ENCODE results near the gene NR0B2. TPM values are rescaled to one million over a fixed set of nuclear protein-coding genes. Genes with fewer than 3 reads are reported as not detected.

The NR0B2 gene
- polyA plus RNA-seq, 2 of the 4 experiments (the other 2 are of a cell fraction) = not detected

DNA sequence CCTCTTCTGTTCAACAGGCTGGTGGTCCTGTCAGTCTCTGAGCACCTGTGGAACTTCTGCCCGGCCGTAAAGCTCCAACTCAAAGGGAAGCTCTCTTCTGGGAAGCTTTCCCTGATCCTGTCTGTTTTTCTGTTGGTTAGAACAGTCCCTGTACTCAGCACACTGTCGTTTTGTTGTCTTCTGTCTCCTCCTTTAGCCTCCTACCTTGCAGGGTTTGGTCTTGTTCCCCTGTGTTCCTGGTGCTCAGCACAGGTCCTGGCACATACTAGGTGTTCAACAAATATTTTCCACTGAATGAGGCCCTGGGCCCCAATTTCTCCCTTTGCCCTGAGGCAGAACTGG, 46.8 kb upstream of the NR0B2 start:
- no peak overlapping the region for H3K4me3 ChIP-seq
- POLR2A ChIA-PET = no interaction called here
- 82% methylated on average over 3 of the region's 3 CpGs for WGBS (ENCODE audit: missing lambda C conversion rate)
- TF ChIP-seq, protein P1, sequence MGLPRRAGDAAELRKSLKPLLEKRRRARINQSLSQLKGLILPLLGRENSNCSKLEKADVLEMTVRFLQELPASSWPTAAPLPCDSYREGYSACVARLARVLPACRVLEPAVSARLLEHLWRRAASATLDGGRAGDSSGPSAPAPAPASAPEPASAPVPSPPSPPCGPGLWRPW (IDR thresholded peaks at IDR 0.05) = no peak
- TF ChIP-seq ELK1 (IDR thresholded peaks at IDR 0.05; ENCODE audit: low read depth, low read length) (no peak), CHD4 (IDR thresholded peaks at IDR 0.05; ENCODE audit: borderline replicate concordance) (no peak), FOXS1 (CRISPR knock-in tag; IDR thresholded peaks at IDR 0.05) (no peak), NR3C1 (IDR thresholded peaks at IDR 0.05) (no peak), RFX5 (IDR thresholded peaks at IDR 0.05) (no peak), MAFK (IDR thresholded peaks at IDR 0.05; ENCODE audit: partially characterized antibody) (no peak), ZFP36 (IDR thresholded peaks at IDR 0.05; ENCODE audit: borderline replicate concordance, partially characterized antibody) (no peak), BHLHE40 (IDR thresholded peaks at IDR 0.05; ENCODE audit: low read depth, low read length) (no peak), CHD2 (IDR thresholded peaks at IDR 0.05; ENCODE audit: low read length, partially characterized antibody) (no peak), KDM5A (IDR thresholded peaks at IDR 0.05) (no peak), HEYL (CRISPR knock-in tag; IDR thresholded peaks at IDR 0.05) (no peak), POLR2AphosphoS2 (conservative IDR thresholded peaks at IDR 0.05; ENCODE audit: low read length) (no peak)
- FAIRE-seq (no peak), DNase-seq (ENCODE audit: low read depth in 1 of 2, low spot score in 1 of 2) (no peak), ATAC-seq (peak in 1 of 2 experiments; percentile 16; a peak in 1 of 6 replicates)
- no peaks in the 10 kb centered on the region for H3K9me3 ChIP-seq
- peak overlapping the region; percentile 48 to 73; a peak in 4 of 6 replicates for H3K27ac ChIP-seq
- CTCF ChIA-PET = interaction anchor here (1.5 to 3.0 kb wide), 3 partner anchors 9 to 86 kb away, joined by 5 to 16 read pairs (median 5); no protein-coding TSS in a partner anchor
- H3K4me1 ChIP-seq = peaks cover 25% of the 10 kb centered on the region
- H3K4me2 ChIP-seq = no peak overlapping the region; the same call in 1 of the 3 replicates

- POLR2A ChIA-PET = no interaction called here
- CTCF ChIA-PET = interaction anchor here (0.7 to 3.0 kb wide), 3 partner anchors 10 to 37 kb away, joined by 3 to 16 read pairs (median 5); no protein-coding TSS in a partner anchor
- ATAC-seq (no peak), DNase-seq (ENCODE audit: low read depth in 1 of 2, low spot score in 1 of 2) (no peak), FAIRE-seq (no peak)
- peak within 1 kb of the TSS; percentile 32; the same call in 1 of the 3 replicates for H3K4me3 ChIP-seq
- H3K4me2 ChIP-seq = peak within 1 kb of the TSS; percentile 59
- H3K4me1 ChIP-seq = peaks cover 25% of the 10 kb centered on the region
- WGBS (ENCODE audit: missing lambda C conversion rate) = 70% methylated on average over 9 of the region's 86 CpGs
- H3K9me3 ChIP-seq = no peaks in the 10 kb centered on the region
- peak within 1 kb of the TSS; percentile 48 to 73; a peak in 5 of 6 replicates for H3K27ac ChIP-seq
- TF ChIP-seq ZNF302 (CRISPR knock-in tag; IDR thresholded peaks at IDR 0.05) (no peak), ZSCAN20 (CRISPR knock-in tag; IDR thresholded peaks at IDR 0.05) (no peak), CBX8 (IDR thresholded peaks at IDR 0.05) (no peak), EP300 (IDR thresholded peaks at IDR 0.05) (no peak), RAD21 (conservative IDR thresholded peaks at IDR 0.05 in 1 of 2, IDR thresholded peaks at IDR 0.05 in 1 of 2) (no peak), TFCP2L1 (CRISPR knock-in tag; IDR thresholded peaks at IDR 0.05) (no peak), FOSB (CRISPR knock-in tag; IDR thresholded peaks at IDR 0.05) (no peak), ESRRA (IDR thresholded peaks at IDR 0.05; ENCODE audit: borderline replicate concordance, low read length) (no peak), CBX2 (IDR thresholded peaks at IDR 0.05; ENCODE audit: borderline replicate concordance, low read depth) (no peak), TP53 (CRISPR knock-in tag; IDR thresholded peaks at IDR 0.05) (no peak), CEBPB (IDR thresholded peaks at IDR 0.05) (no peak), RFX5 (IDR thresholded peaks at IDR 0.05) (no peak), GATA3 (IDR thresholded peaks at IDR 0.05; ENCODE audit: borderline replicate concordance) (no peak), HEYL (CRISPR knock-in tag; IDR thresholded peaks at IDR 0.05) (no peak), EHF (CRISPR knock-in tag; IDR thresholded peaks at IDR 0.05) (no peak)
- TF ChIP-seq, protein P2, sequence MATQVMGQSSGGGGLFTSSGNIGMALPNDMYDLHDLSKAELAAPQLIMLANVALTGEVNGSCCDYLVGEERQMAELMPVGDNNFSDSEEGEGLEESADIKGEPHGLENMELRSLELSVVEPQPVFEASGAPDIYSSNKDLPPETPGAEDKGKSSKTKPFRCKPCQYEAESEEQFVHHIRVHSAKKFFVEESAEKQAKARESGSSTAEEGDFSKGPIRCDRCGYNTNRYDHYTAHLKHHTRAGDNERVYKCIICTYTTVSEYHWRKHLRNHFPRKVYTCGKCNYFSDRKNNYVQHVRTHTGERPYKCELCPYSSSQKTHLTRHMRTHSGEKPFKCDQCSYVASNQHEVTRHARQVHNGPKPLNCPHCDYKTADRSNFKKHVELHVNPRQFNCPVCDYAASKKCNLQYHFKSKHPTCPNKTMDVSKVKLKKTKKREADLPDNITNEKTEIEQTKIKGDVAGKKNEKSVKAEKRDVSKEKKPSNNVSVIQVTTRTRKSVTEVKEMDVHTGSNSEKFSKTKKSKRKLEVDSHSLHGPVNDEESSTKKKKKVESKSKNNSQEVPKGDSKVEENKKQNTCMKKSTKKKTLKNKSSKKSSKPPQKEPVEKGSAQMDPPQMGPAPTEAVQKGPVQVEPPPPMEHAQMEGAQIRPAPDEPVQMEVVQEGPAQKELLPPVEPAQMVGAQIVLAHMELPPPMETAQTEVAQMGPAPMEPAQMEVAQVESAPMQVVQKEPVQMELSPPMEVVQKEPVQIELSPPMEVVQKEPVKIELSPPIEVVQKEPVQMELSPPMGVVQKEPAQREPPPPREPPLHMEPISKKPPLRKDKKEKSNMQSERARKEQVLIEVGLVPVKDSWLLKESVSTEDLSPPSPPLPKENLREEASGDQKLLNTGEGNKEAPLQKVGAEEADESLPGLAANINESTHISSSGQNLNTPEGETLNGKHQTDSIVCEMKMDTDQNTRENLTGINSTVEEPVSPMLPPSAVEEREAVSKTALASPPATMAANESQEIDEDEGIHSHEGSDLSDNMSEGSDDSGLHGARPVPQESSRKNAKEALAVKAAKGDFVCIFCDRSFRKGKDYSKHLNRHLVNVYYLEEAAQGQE (IDR thresholded peaks at IDR 0.05) = no peak
- TF ChIP-seq, protein P3, sequence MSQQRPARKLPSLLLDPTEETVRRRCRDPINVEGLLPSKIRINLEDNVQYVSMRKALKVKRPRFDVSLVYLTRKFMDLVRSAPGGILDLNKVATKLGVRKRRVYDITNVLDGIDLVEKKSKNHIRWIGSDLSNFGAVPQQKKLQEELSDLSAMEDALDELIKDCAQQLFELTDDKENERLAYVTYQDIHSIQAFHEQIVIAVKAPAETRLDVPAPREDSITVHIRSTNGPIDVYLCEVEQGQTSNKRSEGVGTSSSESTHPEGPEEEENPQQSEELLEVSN (IDR thresholded peaks at IDR 0.05; ENCODE audit: borderline replicate concordance, low read depth) = no peak
- TF ChIP-seq, protein P4, sequence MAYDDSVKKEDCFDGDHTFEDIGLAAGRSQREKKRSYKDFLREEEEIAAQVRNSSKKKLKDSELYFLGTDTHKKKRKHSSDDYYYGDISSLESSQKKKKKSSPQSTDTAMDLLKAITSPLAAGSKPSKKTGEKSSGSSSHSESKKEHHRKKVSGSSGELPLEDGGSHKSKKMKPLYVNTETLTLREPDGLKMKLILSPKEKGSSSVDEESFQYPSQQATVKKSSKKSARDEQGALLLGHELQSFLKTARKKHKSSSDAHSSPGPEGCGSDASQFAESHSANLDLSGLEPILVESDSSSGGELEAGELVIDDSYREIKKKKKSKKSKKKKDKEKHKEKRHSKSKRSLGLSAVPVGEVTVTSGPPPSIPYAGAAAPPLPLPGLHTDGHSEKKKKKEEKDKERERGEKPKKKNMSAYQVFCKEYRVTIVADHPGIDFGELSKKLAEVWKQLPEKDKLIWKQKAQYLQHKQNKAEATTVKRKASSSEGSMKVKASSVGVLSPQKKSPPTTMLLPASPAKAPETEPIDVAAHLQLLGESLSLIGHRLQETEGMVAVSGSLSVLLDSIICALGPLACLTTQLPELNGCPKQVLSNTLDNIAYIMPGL (CRISPR knock-in tag; IDR thresholded peaks at IDR 0.05; ENCODE audit: borderline replicate concordance) = no peak
Observed at GRCh38 chr1:26959722-26960624, 46.2 kb upstream of the NR0B2 start, which contains the start of gene KDF1. TSS of gene KDF1 (minus strand) at chr1:26960468. CDS start at chr1:26952380, 8,088 bp downstream.

Data from A549 (cell line).